CD4-positive, alpha-beta T cell treated with Interleukin-4 for 4 hours (primary cell): Measurements from ENCODE around the gene OCIAD1.
"Not testable (repeated sequence)": the region's sequence is repeated elsewhere in the genome, so short reads cannot be mapped to it uniquely, and the experiment has no call there.

Source experiments
- DNase-seq: peaks from one replicate; pipeline ENCODE4 v3.0.0-alpha.2; 2020

The OCIAD1 gene

GRCh38 chr4:48830706-48831531 is at the start of gene OCIAD1:
TSS of gene OCIAD1 (plus strand) at chr4:48831088. CDS start at chr4:48832625, 1,537 bp downstream.
- peak; percentile 98 for DNase-seq

GRCh38 chr4:48781968-48782367 is 48.9 kb upstream of the OCIAD1 start:
- no peak for DNase-seq

GRCh38 chr4:48785302-48785701 is 45.6 kb upstream of the OCIAD1 start:
- no peak for DNase-seq

- no peak for DNase-seq
Observed at GRCh38 chr4:48786549-48786948, 44.3 kb upstream of the OCIAD1 start.

GRCh38 chr4:48787056-48787455 is 43.8 kb upstream of the OCIAD1 start:
- no peak for DNase-seq

GRCh38 chr4:48790561-48790960 is 40.3 kb upstream of the OCIAD1 start:
- DNase-seq = no peak

- DNase-seq = no peak
Observed at GRCh38 chr4:48791313-48791712, 39.6 kb upstream of the OCIAD1 start.

- no peak for DNase-seq
Observed at GRCh38 chr4:48792348-48793006, 38.4 kb upstream of the OCIAD1 start.

- no peak for DNase-seq
Observed at GRCh38 chr4:48795108-48795507, 35.8 kb upstream of the OCIAD1 start.

GRCh38 chr4:48796191-48796926 is 34.5 kb upstream of the OCIAD1 start:
- DNase-seq = no peak

- DNase-seq = no peak
Observed at GRCh38 chr4:48796927-48797679, 33.8 kb upstream of the OCIAD1 start.

- DNase-seq = no peak
Observed at GRCh38 chr4:48798117-48798516, 32.8 kb upstream of the OCIAD1 start.

- no peak for DNase-seq
Observed at GRCh38 chr4:48799157-48799556, 31.7 kb upstream of the OCIAD1 start.

GRCh38 chr4:48800155-48800554 is 30.7 kb upstream of the OCIAD1 start:
- not testable (repeated sequence) for DNase-seq

GRCh38 chr4:48801016-48801715 is 29.7 kb upstream of the OCIAD1 start:
- DNase-seq = no peak

GRCh38 chr4:48804584-48805301 is 26.1 kb upstream of the OCIAD1 start:
- no peak for DNase-seq

GRCh38 chr4:48812866-48813265 is 18.0 kb upstream of the OCIAD1 start:
- DNase-seq = no peak

- no peak for DNase-seq
Observed at GRCh38 chr4:48813964-48814363, 16.9 kb upstream of the OCIAD1 start.

GRCh38 chr4:48815483-48815882 is 15.4 kb upstream of the OCIAD1 start:
- DNase-seq = no peak

GRCh38 chr4:48816297-48816696 is 14.6 kb upstream of the OCIAD1 start:
- DNase-seq = not testable (repeated sequence)

- DNase-seq = no peak
Observed at GRCh38 chr4:48816971-48817370, 13.9 kb upstream of the OCIAD1 start.

GRCh38 chr4:48821431-48821830 is 9.5 kb upstream of the OCIAD1 start:
- not testable (repeated sequence) for DNase-seq
